ENCODE results near the gene SFMBT1. TPM values are rescaled to one million over a fixed set of nuclear protein-coding genes. Genes with fewer than 3 reads are reported as not detected.

SFMBT1 gene
- total and polyA plus RNA-seq, 8 donors, result 8.0 to 12.9 (median 9.4) TPM

GRCh38 chr3:52854013-52854412 lies 191.9 kb downstream of the SFMBT1 start:
- ATAC-seq, result no peak
- intact Hi-C loops (cut with DNase I), result no loop called here
- DNase-seq, result no peak
- H3K9me3 ChIP-seq, result no peaks in the 10 kb centered on the region
- no peak for TF ChIP-seq CTCF (IDR thresholded peaks at IDR 0.05)
- no peaks in the 10 kb centered on the region for H3K27me3 ChIP-seq
- no peak overlapping the region for H3K4me3 ChIP-seq
- peaks cover 0 to 4% of the 10 kb centered on the region in 2 donors for H3K4me1 ChIP-seq
- no peak overlapping the region for H3K27ac ChIP-seq
- peaks cover 0 to 52% of the 10 kb centered on the region in 2 donors for H3K36me3 ChIP-seq

Other genes with a start within 250 kb of the SFMBT1 start
- 10 to 100 TPM; 10.1 to 10.2 TPM for gene ITIH4, start 215.4 kb downstream of the SFMBT1 start, total RNA-seq
- gene ITIH4, start 215.4 kb downstream of the SFMBT1 start, polyA plus RNA-seq (ENCODE audit: insufficient read length in 6 of 6), result 10 to 100 TPM in 1 of 6 donors, 1 to 10 TPM in 5; 7.7 to 16.3 (median 9.0) TPM
- gene MUSTN1, start 211.1 kb downstream of the SFMBT1 start, total RNA-seq, result 1 to 10 TPM; 1.2 to 7.5 TPM
- gene MUSTN1, start 211.1 kb downstream of the SFMBT1 start, polyA plus RNA-seq (ENCODE audit: insufficient read length in 6 of 6), result 1 to 10 TPM in 2 of 6 donors, under 1 TPM in 3, not detected in 1; 0.34 to 2.6 (median 0.66) TPM
- 10 to 100 TPM; 21.0 to 28.3 TPM for gene STIMATE, start 148.5 kb downstream of the SFMBT1 start, total RNA-seq
- gene STIMATE, start 148.5 kb downstream of the SFMBT1 start, polyA plus RNA-seq (ENCODE audit: insufficient read length in 6 of 6), result 10 to 100 TPM; 11.6 to 23.4 (median 14.0) TPM
- 10 to 100 TPM; 24.3 to 28.0 TPM for gene RFT1, start 84.4 kb upstream of the SFMBT1 start, total RNA-seq
- 10 to 100 TPM; 23.2 to 24.5 (median 24.1) TPM for gene RFT1, start 84.4 kb upstream of the SFMBT1 start, polyA plus RNA-seq (ENCODE audit: insufficient read length in 6 of 6)
- 10 to 100 TPM; 73.2 to 73.7 TPM for gene PRKCD, start 115.1 kb upstream of the SFMBT1 start, total RNA-seq
- gene PRKCD, start 115.1 kb upstream of the SFMBT1 start, polyA plus RNA-seq (ENCODE audit: insufficient read length in 6 of 6), result 10 to 100 TPM; 45.5 to 56.7 (median 49.6) TPM
- 100 to 1,000 TPM; 458 to 594 TPM for gene TKT, start 209.9 kb upstream of the SFMBT1 start, total RNA-seq
- gene TKT, start 209.9 kb upstream of the SFMBT1 start, polyA plus RNA-seq (ENCODE audit: insufficient read length in 6 of 6), result 100 to 1,000 TPM; 210 to 256 (median 230) TPM

All from left lung (tissue), 10 donors.